K562 (cell line): ENCODE measurements around the gene CDCP1. TPM values are rescaled to one million over a fixed set of nuclear protein-coding genes. Genes with fewer than 3 reads are reported as not detected.

Experiments used
- AFF1 ChIP-seq, 2 experiments: fragments of 450-650 bp; IDR thresholded peaks; 2 replicates each; pipeline ENCODE4 v1.6.1; 2018; ENCODE audit warnings: mild to moderate bottlenecking in 2 of 2, low read depth in 1 of 2; ENCODE audit not compliant: partially characterized antibody in 2 of 2
- CHCHD3 ChIP-seq: fragments of 250-450 bp; sonication (Bioruptor Pico); IDR thresholded peaks from 2 replicates; pipeline ENCODE4 v2.1.2; 2022; ENCODE audit warnings: mild to moderate bottlenecking
- HDGF ChIP-seq: fragments of 450-650 bp; IDR thresholded peaks from 2 replicates; pipeline ENCODE4 v1.6.1; 2016
- PHB ChIP-seq: fragments of 250-450 bp; sonication (Bioruptor Pico); IDR thresholded peaks from 2 replicates; pipeline ENCODE4 v1.5.0; 2021
- RBM22 ChIP-seq: fragments of 200-400 bp; formaldehyde crosslinking; IDR thresholded peaks from 2 replicates; pipeline ENCODE4 v1.6.1; 2018; ENCODE audit warnings: low read length, low read depth; ENCODE audit not compliant: poor library complexity, severe bottlenecking
- SNAPC5 ChIP-seq: fragments of 250-450 bp; sonication (Bioruptor Pico); IDR thresholded peaks from 2 replicates; pipeline ENCODE4 v1.8.0; 2021; ENCODE audit warnings: moderate library complexity, mild to moderate bottlenecking, inconsistent platforms
- polyA plus RNA-seq, 8 experiments: library from polyadenylated mRNA; depleted of rRNA in 4 of 8; stranded (reverse) in 5 of 8; unstranded in 3 of 8; fragments of >200 nt; fragmentation: Nextera tagmentation in 2 of 8; fragmentation: Illumina TruSeq in 1 of 8; extraction: Ambion mirVana in 2 of 8; extraction: Trizol in 1 of 8; gene quantifications; 2 replicates each; pipeline versions ENCODE4 v1.2.1 to v1.2.3, GENCODE V29; 2011 to 2014; ENCODE audit warnings: inconsistent platforms in 1 of 8, missing spikeins in 1 of 8
- total RNA-seq, 7 experiments: library from RNA; depleted of rRNA in 6 of 7; stranded (reverse); fragments of >200 nt in 6 of 7; fragmentation: Illumina TruSeq in 2 of 7; extraction: Trizol in 2 of 7; gene quantifications; 2 replicates each; pipeline versions ENCODE4 v1.2.1 to v1.2.3, GENCODE V29; 2011 to 2021; ENCODE audit warnings: low replicate concordance in 1 of 7
- TF ChIP-seq, protein P1 (sequence below): sonication (generic); formaldehyde crosslinking; IDR thresholded peaks from 2 replicates; pipeline ENCODE4 v1.8.1; 2023; ENCODE audit warnings: mild to moderate bottlenecking, missing genetic modification reagents
- TF ChIP-seq, protein P2 (sequence below): sonication (generic); formaldehyde crosslinking; IDR thresholded peaks from 2 replicates; pipeline ENCODE4 v1.4.0; 2020; ENCODE audit warnings: mild to moderate bottlenecking, missing genetic modification reagents
- TF ChIP-seq, protein P3 (sequence below): fragments of 200-400 bp; formaldehyde crosslinking; IDR thresholded peaks from 2 replicates; pipeline ENCODE4 v1.6.1; 2017; ENCODE audit warnings: mild to moderate bottlenecking, low read depth, low read length, moderate library complexity
- TF ChIP-seq, protein P4 (sequence below): fragments of 450-650 bp; IDR thresholded peaks from 2 replicates; pipeline ENCODE4 v1.6.1; 2016; ENCODE audit warnings: mild to moderate bottlenecking
- TF ChIP-seq, protein P5 (sequence below): fragments of 450-650 bp; formaldehyde crosslinking; IDR thresholded peaks from 2 replicates; pipeline ENCODE4 v1.4.0; 2020; ENCODE audit warnings: mild to moderate bottlenecking, moderate library complexity

The CDCP1 gene
- total and polyA plus RNA-seq, 9 of the 15 experiments (the other 6 are each of a cell fraction or from before 2014, with no cell fraction given), result 3.9 to 16.4 (median 5.2) TPM

- peak in 1 of 2 experiments; percentile 5 for TF ChIP-seq AFF1 (IDR thresholded peaks at IDR 0.05; ENCODE audit: low read depth in 1 of 2, partially characterized antibody in 2 of 2)
- TF ChIP-seq, protein P1, sequence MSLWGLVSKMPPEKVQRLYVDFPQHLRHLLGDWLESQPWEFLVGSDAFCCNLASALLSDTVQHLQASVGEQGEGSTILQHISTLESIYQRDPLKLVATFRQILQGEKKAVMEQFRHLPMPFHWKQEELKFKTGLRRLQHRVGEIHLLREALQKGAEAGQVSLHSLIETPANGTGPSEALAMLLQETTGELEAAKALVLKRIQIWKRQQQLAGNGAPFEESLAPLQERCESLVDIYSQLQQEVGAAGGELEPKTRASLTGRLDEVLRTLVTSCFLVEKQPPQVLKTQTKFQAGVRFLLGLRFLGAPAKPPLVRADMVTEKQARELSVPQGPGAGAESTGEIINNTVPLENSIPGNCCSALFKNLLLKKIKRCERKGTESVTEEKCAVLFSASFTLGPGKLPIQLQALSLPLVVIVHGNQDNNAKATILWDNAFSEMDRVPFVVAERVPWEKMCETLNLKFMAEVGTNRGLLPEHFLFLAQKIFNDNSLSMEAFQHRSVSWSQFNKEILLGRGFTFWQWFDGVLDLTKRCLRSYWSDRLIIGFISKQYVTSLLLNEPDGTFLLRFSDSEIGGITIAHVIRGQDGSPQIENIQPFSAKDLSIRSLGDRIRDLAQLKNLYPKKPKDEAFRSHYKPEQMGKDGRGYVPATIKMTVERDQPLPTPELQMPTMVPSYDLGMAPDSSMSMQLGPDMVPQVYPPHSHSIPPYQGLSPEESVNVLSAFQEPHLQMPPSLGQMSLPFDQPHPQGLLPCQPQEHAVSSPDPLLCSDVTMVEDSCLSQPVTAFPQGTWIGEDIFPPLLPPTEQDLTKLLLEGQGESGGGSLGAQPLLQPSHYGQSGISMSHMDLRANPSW (CRISPR knock-in tag), result no peak
- TF ChIP-seq, protein P2, sequence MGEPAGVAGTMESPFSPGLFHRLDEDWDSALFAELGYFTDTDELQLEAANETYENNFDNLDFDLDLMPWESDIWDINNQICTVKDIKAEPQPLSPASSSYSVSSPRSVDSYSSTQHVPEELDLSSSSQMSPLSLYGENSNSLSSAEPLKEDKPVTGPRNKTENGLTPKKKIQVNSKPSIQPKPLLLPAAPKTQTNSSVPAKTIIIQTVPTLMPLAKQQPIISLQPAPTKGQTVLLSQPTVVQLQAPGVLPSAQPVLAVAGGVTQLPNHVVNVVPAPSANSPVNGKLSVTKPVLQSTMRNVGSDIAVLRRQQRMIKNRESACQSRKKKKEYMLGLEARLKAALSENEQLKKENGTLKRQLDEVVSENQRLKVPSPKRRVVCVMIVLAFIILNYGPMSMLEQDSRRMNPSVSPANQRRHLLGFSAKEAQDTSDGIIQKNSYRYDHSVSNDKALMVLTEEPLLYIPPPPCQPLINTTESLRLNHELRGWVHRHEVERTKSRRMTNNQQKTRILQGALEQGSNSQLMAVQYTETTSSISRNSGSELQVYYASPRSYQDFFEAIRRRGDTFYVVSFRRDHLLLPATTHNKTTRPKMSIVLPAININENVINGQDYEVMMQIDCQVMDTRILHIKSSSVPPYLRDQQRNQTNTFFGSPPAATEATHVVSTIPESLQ (CRISPR knock-in tag), result no peak; the same call in 1 of the 2 replicates
- TF ChIP-seq CHCHD3, result no peak
- no peak for TF ChIP-seq PHB (CRISPR knock-in tag)
- TF ChIP-seq SNAPC5, result no peak
- TF ChIP-seq HDGF, result no peak
- TF ChIP-seq RBM22, result no peak
- TF ChIP-seq, protein P3, sequence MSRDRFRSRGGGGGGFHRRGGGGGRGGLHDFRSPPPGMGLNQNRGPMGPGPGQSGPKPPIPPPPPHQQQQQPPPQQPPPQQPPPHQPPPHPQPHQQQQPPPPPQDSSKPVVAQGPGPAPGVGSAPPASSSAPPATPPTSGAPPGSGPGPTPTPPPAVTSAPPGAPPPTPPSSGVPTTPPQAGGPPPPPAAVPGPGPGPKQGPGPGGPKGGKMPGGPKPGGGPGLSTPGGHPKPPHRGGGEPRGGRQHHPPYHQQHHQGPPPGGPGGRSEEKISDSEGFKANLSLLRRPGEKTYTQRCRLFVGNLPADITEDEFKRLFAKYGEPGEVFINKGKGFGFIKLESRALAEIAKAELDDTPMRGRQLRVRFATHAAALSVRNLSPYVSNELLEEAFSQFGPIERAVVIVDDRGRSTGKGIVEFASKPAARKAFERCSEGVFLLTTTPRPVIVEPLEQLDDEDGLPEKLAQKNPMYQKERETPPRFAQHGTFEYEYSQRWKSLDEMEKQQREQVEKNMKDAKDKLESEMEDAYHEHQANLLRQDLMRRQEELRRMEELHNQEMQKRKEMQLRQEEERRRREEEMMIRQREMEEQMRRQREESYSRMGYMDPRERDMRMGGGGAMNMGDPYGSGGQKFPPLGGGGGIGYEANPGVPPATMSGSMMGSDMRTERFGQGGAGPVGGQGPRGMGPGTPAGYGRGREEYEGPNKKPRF, result no peak
- TF ChIP-seq, protein P4, sequence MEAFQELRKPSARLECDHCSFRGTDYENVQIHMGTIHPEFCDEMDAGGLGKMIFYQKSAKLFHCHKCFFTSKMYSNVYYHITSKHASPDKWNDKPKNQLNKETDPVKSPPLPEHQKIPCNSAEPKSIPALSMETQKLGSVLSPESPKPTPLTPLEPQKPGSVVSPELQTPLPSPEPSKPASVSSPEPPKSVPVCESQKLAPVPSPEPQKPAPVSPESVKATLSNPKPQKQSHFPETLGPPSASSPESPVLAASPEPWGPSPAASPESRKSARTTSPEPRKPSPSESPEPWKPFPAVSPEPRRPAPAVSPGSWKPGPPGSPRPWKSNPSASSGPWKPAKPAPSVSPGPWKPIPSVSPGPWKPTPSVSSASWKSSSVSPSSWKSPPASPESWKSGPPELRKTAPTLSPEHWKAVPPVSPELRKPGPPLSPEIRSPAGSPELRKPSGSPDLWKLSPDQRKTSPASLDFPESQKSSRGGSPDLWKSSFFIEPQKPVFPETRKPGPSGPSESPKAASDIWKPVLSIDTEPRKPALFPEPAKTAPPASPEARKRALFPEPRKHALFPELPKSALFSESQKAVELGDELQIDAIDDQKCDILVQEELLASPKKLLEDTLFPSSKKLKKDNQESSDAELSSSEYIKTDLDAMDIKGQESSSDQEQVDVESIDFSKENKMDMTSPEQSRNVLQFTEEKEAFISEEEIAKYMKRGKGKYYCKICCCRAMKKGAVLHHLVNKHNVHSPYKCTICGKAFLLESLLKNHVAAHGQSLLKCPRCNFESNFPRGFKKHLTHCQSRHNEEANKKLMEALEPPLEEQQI, result no peak
- TF ChIP-seq, protein P5, sequence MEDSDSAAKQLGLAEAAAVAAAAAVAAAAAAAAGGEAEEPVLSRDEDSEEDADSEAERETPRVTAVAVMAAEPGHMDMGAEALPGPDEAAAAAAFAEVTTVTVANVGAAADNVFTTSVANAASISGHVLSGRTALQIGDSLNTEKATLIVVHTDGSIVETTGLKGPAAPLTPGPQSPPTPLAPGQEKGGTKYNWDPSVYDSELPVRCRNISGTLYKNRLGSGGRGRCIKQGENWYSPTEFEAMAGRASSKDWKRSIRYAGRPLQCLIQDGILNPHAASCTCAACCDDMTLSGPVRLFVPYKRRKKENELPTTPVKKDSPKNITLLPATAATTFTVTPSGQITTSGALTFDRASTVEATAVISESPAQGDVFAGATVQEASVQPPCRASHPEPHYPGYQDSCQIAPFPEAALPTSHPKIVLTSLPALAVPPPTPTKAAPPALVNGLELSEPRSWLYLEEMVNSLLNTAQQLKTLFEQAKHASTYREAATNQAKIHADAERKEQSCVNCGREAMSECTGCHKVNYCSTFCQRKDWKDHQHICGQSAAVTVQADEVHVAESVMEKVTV (CRISPR knock-in tag), result no peak
These were observed 80.8 kb downstream of the CDCP1 start (continued) for GRCh38 chr3:45065373-45065720.
